H1 (cell line): ENCODE results near the gene JAKMIP3. TPM values are rescaled to one million over a fixed set of nuclear protein-coding genes. Genes with fewer than 3 reads are reported as not detected.
"Not testable (repeated sequence)": the region's sequence is repeated elsewhere in the genome, so short reads cannot be mapped to it uniquely, and the experiment has no call there.

Source experiments
- CTCF ChIA-PET: fragments of 300-600 bp; sonication (Branson Sonifier 250); formaldehyde crosslinking; loops from one replicate; lab custom pipeline; 2021; ENCODE audit not compliant: partially characterized antibody; lab: Charles Lee
- POLR2A ChIA-PET: fragments of 300-600 bp; sonication (Branson Sonifier 250); formaldehyde crosslinking; loops from one replicate; lab custom pipeline; 2021; ENCODE audit warnings: inconsistent platforms; ENCODE audit not compliant: partially characterized antibody; lab: Charles Lee
- DNase-seq, 2 experiments: peaks; one replicate each; pipeline versions ENCODE4 v3.0.0 to v3.0.0-alpha.2; 2010 to 2022; ENCODE audit warnings: low spot score in 2 of 2, low read depth in 1 of 2, mixed read lengths in 1 of 2
- FAIRE-seq: peaks from 2 replicates; lab custom pipeline; 2011; peaks lifted over from hg19 to GRCh38; lab: Jason Lieb, UNC
- H2AFZ ChIP-seq: 2 replicates; pipeline ENCODE4 v1.8.1; 2012; ENCODE audit warnings: low read length, inconsistent platforms
- H2AK5ac ChIP-seq: 2 replicates; pipeline ENCODE4 v1.6.1; 2013; ENCODE audit warnings: low read depth, low read length
- H2BK120ac ChIP-seq: replicated peaks from 2 replicates; pipeline ENCODE3; 2013; ENCODE audit warnings: low read depth, low read length, inconsistent platforms
- H2BK12ac ChIP-seq: 2 replicates; pipeline ENCODE4 v1.6.1; 2013; ENCODE audit warnings: low read depth, low read length
- H2BK15ac ChIP-seq: 2 replicates; pipeline ENCODE4 v1.6.1; 2013; ENCODE audit warnings: low read length
- H2BK20ac ChIP-seq: 2 replicates; pipeline ENCODE4 v1.6.1; 2013; ENCODE audit warnings: low read length
- H2BK5ac ChIP-seq: 2 replicates; pipeline ENCODE4 v1.6.1; 2013; ENCODE audit warnings: low read depth, low read length
- H3K14ac ChIP-seq: 2 replicates; pipeline ENCODE4 v1.6.1; 2013; ENCODE audit warnings: inconsistent platforms; ENCODE audit not compliant: insufficient read length
- H3K18ac ChIP-seq: 2 replicates; pipeline ENCODE4 v1.6.1; 2013; ENCODE audit warnings: low read length; ENCODE audit errors: extremely low read depth
- H3K23ac ChIP-seq: 2 replicates; pipeline ENCODE4 v1.6.1; 2013; ENCODE audit warnings: inconsistent platforms; ENCODE audit not compliant: insufficient read length
- H3K23me2 ChIP-seq: 2 replicates; pipeline ENCODE4 v1.6.1; 2013; ENCODE audit warnings: low read depth, low read length
- H3K27ac ChIP-seq: 2 replicates; pipeline ENCODE4 v1.6.1; 2011; ENCODE audit warnings: low read depth, low read length, inconsistent platforms
- H3K27me3 ChIP-seq, 4 experiments: replicated peaks in 1 of 4; 1 replicate in 1 of 4; 2 replicates in 3 of 4; pipeline versions ENCODE4 v1.6.1 to v1.8.1; 2011 to 2013; ENCODE audit warnings: low read length in 3 of 4, mild to moderate bottlenecking in 3 of 4, inconsistent platforms in 2 of 4, mixed read lengths in 2 of 4, moderate library complexity in 1 of 4; ENCODE audit not compliant: control insufficient read depth in 3 of 4, insufficient read depth in 3 of 4; ENCODE audit errors: extremely low read depth in 1 of 4
- H3K36me3 ChIP-seq, 4 experiments: 2 replicates each; pipeline versions ENCODE4 v1.6.1 to v1.8.1; 2011 to 2013; ENCODE audit warnings: mild to moderate bottlenecking in 4 of 4, low read length in 3 of 4, moderate library complexity in 2 of 4, control low read depth in 1 of 4, inconsistent platforms in 1 of 4; ENCODE audit not compliant: insufficient read depth in 4 of 4, control insufficient read depth in 2 of 4
- H3K4ac ChIP-seq: replicated peaks from 2 replicates; pipeline ENCODE3; 2013; ENCODE audit warnings: low read length, low read depth, mixed read lengths, inconsistent platforms; ENCODE audit not compliant: insufficient read length
- H3K4me1 ChIP-seq, 4 experiments: replicated peaks in 1 of 4; 1 replicate in 1 of 4; 2 replicates in 3 of 4; pipeline versions ENCODE4 v1.6.1 to v1.8.1; 2011 to 2013; ENCODE audit warnings: low read length in 3 of 4, inconsistent platforms in 2 of 4, mixed read lengths in 1 of 4; ENCODE audit not compliant: insufficient read depth in 4 of 4, control insufficient read depth in 3 of 4
- H3K4me2 ChIP-seq, 2 experiments: 2 replicates each; pipeline versions ENCODE4 v1.6.1 to v1.8.1; 2011 to 2013; ENCODE audit warnings: low read depth in 2 of 2, low read length in 2 of 2, control low read depth in 1 of 2, inconsistent platforms in 1 of 2, mild to moderate bottlenecking in 1 of 2; ENCODE audit not compliant: insufficient read depth in 1 of 2
- H3K4me3 ChIP-seq, 4 experiments: fragments of 200-600, 300-600 bp in 1 of 4; sonication (generic), shearing (Covaris generic), sonication (Bioruptor Twin) in 1 of 4; 2 replicates each; pipeline versions ENCODE4 v1.5.1 to v1.8.1; 2011 to 2016; ENCODE audit warnings: low read length in 4 of 4, low read depth in 3 of 4, control low read depth in 2 of 4, inconsistent platforms in 2 of 4, mild to moderate bottlenecking in 2 of 4, mixed read lengths in 1 of 4, moderate library complexity in 1 of 4; ENCODE audit not compliant: insufficient read depth in 2 of 4; ENCODE audit errors: extremely low read depth in 1 of 4
- H3K56ac ChIP-seq: replicated peaks from 2 replicates; pipeline ENCODE3; 2013; ENCODE audit warnings: low read depth, mild to moderate bottlenecking, mixed read lengths, low read length, inconsistent platforms; ENCODE audit not compliant: insufficient read length
- H3K79me1 ChIP-seq: 2 replicates; pipeline ENCODE4 v1.6.1; 2013; ENCODE audit warnings: low read depth, low read length, control low read depth
- H3K79me2 ChIP-seq, 2 experiments: 2 replicates each; pipeline versions ENCODE4 v1.6.1 to v1.8.1; 2012 to 2013; ENCODE audit warnings: low read length in 2 of 2, mild to moderate bottlenecking in 2 of 2, inconsistent platforms in 1 of 2; ENCODE audit not compliant: insufficient read depth in 2 of 2, control insufficient read depth in 1 of 2
- H3K9ac ChIP-seq, 4 experiments: replicated peaks in 1 of 4; 1 replicate in 1 of 4; 2 replicates in 3 of 4; pipeline versions ENCODE4 v1.6.1 to v1.8.1; 2011 to 2013; ENCODE audit warnings: low read depth in 3 of 4, low read length in 3 of 4, control low read depth in 2 of 4, mild to moderate bottlenecking in 2 of 4, moderate library complexity in 2 of 4, inconsistent platforms in 1 of 4; ENCODE audit errors: extremely low read depth in 1 of 4
- H3K9me3 ChIP-seq, 2 experiments: 2 replicates each; pipeline versions ENCODE4 v1.6.1 to v1.8.1; 2012 to 2013; ENCODE audit warnings: mild to moderate bottlenecking in 2 of 2, moderate library complexity in 2 of 2, control low read depth in 1 of 2, inconsistent platforms in 1 of 2, low read depth in 1 of 2, low read length in 1 of 2, mixed read lengths in 1 of 2; ENCODE audit not compliant: insufficient read depth in 2 of 2
- H4K20me1 ChIP-seq, 2 experiments: replicated peaks in 1 of 2; 2 replicates each; pipeline versions ENCODE3 to v1.8.1; 2011 to 2013; ENCODE audit warnings: inconsistent platforms in 2 of 2, low read length in 2 of 2, mild to moderate bottlenecking in 1 of 2; ENCODE audit not compliant: insufficient read depth in 2 of 2, control insufficient read depth in 1 of 2
- H4K5ac ChIP-seq: 2 replicates; pipeline ENCODE4 v1.6.1; 2013; ENCODE audit warnings: low read length, low read depth, mixed read lengths, inconsistent platforms; ENCODE audit not compliant: insufficient read length
- H4K8ac ChIP-seq: 2 replicates; pipeline ENCODE4 v1.8.0; 2013; ENCODE audit warnings: mild to moderate bottlenecking, moderate library complexity, low read length, inconsistent platforms; ENCODE audit not compliant: insufficient read depth; ENCODE audit errors: extremely low read depth
- H4K91ac ChIP-seq: replicated peaks from 2 replicates; pipeline ENCODE3; 2013; ENCODE audit warnings: low read length, mixed read lengths, inconsistent platforms; ENCODE audit not compliant: insufficient read length
- WGBS, 2 experiments: shearing (Covaris generic) in 1 of 2; methylation state at CpG; one replicate each; pipeline versions ENCODE4 v1.1.6 to v1.1.7; 2013 to 2015; ENCODE audit warnings: low lambda C conversion rate in 2 of 2, mixed read lengths in 2 of 2, inconsistent platforms in 1 of 2, low coverage in 1 of 2, missing lambda C conversion rate in 1 of 2; ENCODE audit not compliant: insufficient replicate concordance in 2 of 2, insufficient coverage in 1 of 2, insufficient read length in 1 of 2; ENCODE audit errors: extremely low coverage in 1 of 2, missing lambda C conversion rate in 1 of 2; 5-methylcytosine and 5-hydroxymethylcytosine counted together
- polyA plus RNA-seq, 7 experiments: library from polyadenylated mRNA; depleted of rRNA in 3 of 7; stranded (reverse) in 5 of 7; unstranded in 2 of 7; fragments of >200 nt in 5 of 7; fragments of 200-250 nt in 2 of 7; gene quantifications; 1 replicate in 5 of 7; 2 replicates in 1 of 7; 4 replicates in 1 of 7; pipeline versions ENCODE4 v1.2.1 to v1.2.3, GENCODE V29; 2011 to 2013; ENCODE audit warnings: missing spikeins in 2 of 7, mixed read lengths in 2 of 7
- total RNA-seq: library from RNA; stranded (reverse); fragmentation: NEBNext Ultra II Directional; extraction: Animal tissue kit (Norgen Biotek cat#: 25700); gene quantifications from 2 replicates; pipeline ENCODE4 v1.2.1, GENCODE V29; 2021

The JAKMIP3 gene
- total and polyA plus RNA-seq, 2 of the 8 experiments (the other 6 are each of a cell fraction or from before 2014, with no cell fraction given) = 0.83 to 0.91 TPM

DNA sequence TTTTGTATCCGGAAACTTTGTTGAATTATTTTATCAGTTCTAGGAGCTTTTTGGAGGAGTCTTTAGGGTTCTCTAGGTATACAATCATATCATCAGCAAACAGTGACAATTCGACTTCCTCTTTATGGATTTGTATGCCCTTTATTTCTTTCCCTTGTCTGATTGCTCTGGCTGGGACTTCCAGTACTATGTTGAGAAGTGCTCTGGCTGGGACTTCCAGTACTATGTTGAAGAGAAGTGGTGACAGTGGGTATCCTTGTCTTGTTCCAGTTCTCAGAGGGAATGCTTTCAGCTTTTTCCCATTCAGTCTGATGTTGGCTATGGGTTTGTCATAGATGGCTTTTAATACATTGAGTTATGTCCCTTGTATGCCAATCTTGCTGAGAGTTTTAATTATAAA is 18.6 kb downstream of the JAKMIP3 start:
- H2BK12ac ChIP-seq, H2BK15ac ChIP-seq, H3K27me3 ChIP-seq, H3K23me2 ChIP-seq, H2BK120ac ChIP-seq, H3K27ac ChIP-seq, H3K4me1 ChIP-seq, H2AFZ ChIP-seq, H2AK5ac ChIP-seq, H4K91ac ChIP-seq, H3K9ac ChIP-seq, DNase-seq, FAIRE-seq, H4K5ac ChIP-seq, H2BK20ac ChIP-seq, H3K56ac ChIP-seq, H3K4me3 ChIP-seq, CTCF ChIA-PET, H3K18ac ChIP-seq, H3K4ac ChIP-seq, H2BK5ac ChIP-seq, POLR2A ChIA-PET, H3K23ac ChIP-seq, H3K9me3 ChIP-seq, H3K14ac ChIP-seq, H4K8ac ChIP-seq, H4K20me1 ChIP-seq, H3K4me2 ChIP-seq, H3K79me2 ChIP-seq, H3K79me1 ChIP-seq, H3K36me3 ChIP-seq: not testable (repeated sequence)
- WGBS, 2 experiments = 77% methylated on average over 2 of the region's 2 CpGs; no CpG with 5 or more reads in 1 of the 2 experiments

DNA sequence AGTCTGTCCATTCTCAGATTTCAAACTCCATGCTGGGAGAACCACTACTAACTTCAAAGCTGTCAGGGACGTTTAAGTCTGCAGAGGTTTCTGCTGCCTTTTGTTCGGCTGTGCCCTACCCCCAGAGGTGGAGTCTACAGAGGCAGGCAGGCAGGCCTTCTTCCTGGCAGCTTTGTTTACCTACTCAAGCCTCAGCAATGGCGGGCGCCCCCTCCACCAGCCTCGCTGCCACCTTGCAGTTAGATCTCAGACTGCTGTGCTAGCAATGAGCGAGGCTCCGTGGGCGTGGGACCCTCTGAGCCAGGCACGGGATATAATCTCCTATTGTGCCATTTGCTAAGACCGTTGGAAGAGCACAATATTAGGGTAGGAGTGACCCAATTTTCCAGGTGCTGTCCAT is 27.5 kb downstream of the JAKMIP3 start:
- H3K9ac ChIP-seq, H4K8ac ChIP-seq, H3K14ac ChIP-seq, DNase-seq, H2BK15ac ChIP-seq, H3K27me3 ChIP-seq, H3K36me3 ChIP-seq, H3K23me2 ChIP-seq, FAIRE-seq, H2BK12ac ChIP-seq, H3K79me1 ChIP-seq, H4K91ac ChIP-seq, H2BK120ac ChIP-seq, H3K56ac ChIP-seq, POLR2A ChIA-PET, H3K23ac ChIP-seq, H3K18ac ChIP-seq, H3K4me1 ChIP-seq, H2BK5ac ChIP-seq, H3K4me3 ChIP-seq, H2AFZ ChIP-seq, H3K79me2 ChIP-seq, H4K5ac ChIP-seq, H2AK5ac ChIP-seq, H2BK20ac ChIP-seq, H3K27ac ChIP-seq, H3K4ac ChIP-seq, H3K4me2 ChIP-seq, H4K20me1 ChIP-seq: not testable (repeated sequence)
- CTCF ChIA-PET = interaction anchor here (1.2 kb wide), 1 partner anchor 51 kb away, joined by 3 read pairs; no protein-coding TSS in a partner anchor
- peaks cover 9 to 13% of the 10 kb centered on the region in 2 experiments; a peak in 2 of 4 replicates for H3K9me3 ChIP-seq
- 91% methylated on average over 10 of the region's 10 CpGs; no CpG with 5 or more reads in 1 of the 2 experiments for WGBS, 2 experiments
